Karpas-422 (cell line): ENCODE data around the gene ZNF346. TPM values are rescaled to one million over a fixed set of nuclear protein-coding genes. Genes with fewer than 3 reads are reported as not detected.
"Not testable (repeated sequence)": the region's sequence is repeated elsewhere in the genome, so short reads cannot be mapped to it uniquely, and the experiment has no call there.

Source experiments
- DNase-seq: peaks from one replicate; pipeline ENCODE4 v3.0.0-alpha.2; 2015
- H2AFZ ChIP-seq: fragments of 200-600 bp; sonication (generic); 2 replicates; pipeline ENCODE4 v1.6.1; 2014; ENCODE audit warnings: antibody characterized with exemption, low read length, mixed read lengths
- H3K27ac ChIP-seq: fragments of 200-600 bp; sonication (generic); 2 replicates; pipeline ENCODE4 v1.5.1; 2014; ENCODE audit warnings: mild to moderate bottlenecking, low read length, moderate library complexity
- H3K27me3 ChIP-seq: fragments of 200-600 bp; sonication (generic); 2 replicates; pipeline ENCODE4 v1.6.1; 2014; ENCODE audit warnings: low read length, mixed read lengths
- H3K36me3 ChIP-seq: fragments of 200-600 bp; sonication (generic); 2 replicates; pipeline ENCODE4 v1.6.1; 2014; ENCODE audit warnings: low read length, mixed read lengths; ENCODE audit not compliant: insufficient read depth
- H3K4me1 ChIP-seq: fragments of 200-600 bp; sonication (generic); 2 replicates; pipeline ENCODE4 v1.6.1; 2014; ENCODE audit warnings: mild to moderate bottlenecking, low read length, mixed read lengths
- H3K4me2 ChIP-seq: fragments of 200-600 bp; sonication (generic); 2 replicates; pipeline ENCODE4 v1.6.1; 2014; ENCODE audit warnings: low read length, low read depth, mild to moderate bottlenecking; ENCODE audit not compliant: poor library complexity, severe bottlenecking
- H3K4me3 ChIP-seq: fragments of 200-600 bp; sonication (generic); 2 replicates; pipeline ENCODE4 v1.5.1; 2014; ENCODE audit warnings: mild to moderate bottlenecking, antibody characterized with exemption, low read length, mixed read lengths
- H3K79me2 ChIP-seq: fragments of 200-600 bp; sonication (generic); 2 replicates; pipeline ENCODE4 v1.6.1; 2014; ENCODE audit warnings: mild to moderate bottlenecking, low read length, mixed read lengths
- H3K9ac ChIP-seq: fragments of 200-600 bp; sonication (generic); 2 replicates; pipeline ENCODE4 v1.6.0; 2014; ENCODE audit warnings: low read length
- H3K9me2 ChIP-seq: fragments of 200-600 bp; sonication (generic), shearing (Covaris generic); replicated peaks from 2 replicates; pipeline ENCODE4 v1.6.0; 2014; ENCODE audit warnings: mild to moderate bottlenecking, low read length, moderate library complexity; ENCODE audit not compliant: insufficient read depth
- H3K9me3 ChIP-seq: fragments of 300-700, 200-600 bp; sonication (generic); 2 replicates; pipeline ENCODE4 v1.6.1; 2014; ENCODE audit warnings: low read length, mixed read lengths
- H4K20me1 ChIP-seq: fragments of 200-600 bp; sonication (generic); 2 replicates; pipeline ENCODE4 v1.6.1; 2014; ENCODE audit warnings: mild to moderate bottlenecking, antibody characterized with exemption, low read length, low read depth; ENCODE audit not compliant: insufficient read depth
- total RNA-seq: library from RNA; depleted of rRNA; stranded (reverse); fragments of >200 nt; shearing (Covaris generic); gene quantifications from 2 replicates; pipeline ENCODE4 v1.2.3, GENCODE V29; 2014; ENCODE audit warnings: low replicate concordance; rRNA removed

Gene ZNF346
- total RNA-seq: 26.2 and 35.5 TPM in 2 replicates

- Histone ChIP-seq H3K9ac (peak within 1 kb of the TSS; percentile 88), H3K79me2 (peaks cover 58% of the 10 kb centered on the region), H4K20me1 (no peaks in the 10 kb centered on the region), H3K27ac (peak within 1 kb of the TSS; percentile 71), H3K4me1 (peaks cover 20% of the 10 kb centered on the region), H3K27me3 (no peaks in the 10 kb centered on the region), H3K36me3 (peaks cover 6% of the 10 kb centered on the region), H3K9me2 (no peaks in the 10 kb centered on the region), H3K4me3 (peak within 1 kb of the TSS; percentile 92), H3K9me3 (no peaks in the 10 kb centered on the region), H2AFZ (peak within 1 kb of the TSS; percentile 23), H3K4me2 (peak within 1 kb of the TSS; percentile 72)
- peak; percentile 98 for DNase-seq
Measured at GRCh38 chr5:177022386-177023302, at the start of gene ZNF346. ZNF346 (plus strand) TSS chr5:177022696; CDS start chr5:177022739, 43 bp downstream.

- Histone ChIP-seq H3K9me2 (no peaks in the 10 kb centered on the region), H3K79me2 (peaks cover 48% of the 10 kb centered on the region), H3K27ac (no peak overlapping the region), H3K4me1 (no peaks in the 10 kb centered on the region), H3K36me3 (peaks cover 29% of the 10 kb centered on the region), H2AFZ (no peak overlapping the region), H3K4me2 (no peak overlapping the region), H3K9me3 (no peaks in the 10 kb centered on the region), H3K4me3 (no peak overlapping the region), H3K9ac (no peak overlapping the region), H3K27me3 (no peaks in the 10 kb centered on the region), H4K20me1 (no peaks in the 10 kb centered on the region)
- DNase-seq: no peak
Measured at GRCh38 chr5:176979669-176980068, 42.8 kb upstream of the ZNF346 start.

- H3K27ac ChIP-seq: no peak overlapping the region
- H3K4me1 ChIP-seq: no peaks in the 10 kb centered on the region
- no peak overlapping the region for H3K4me3 ChIP-seq
- peaks cover 51% of the 10 kb centered on the region for H3K79me2 ChIP-seq
- peaks cover 26% of the 10 kb centered on the region for H3K36me3 ChIP-seq
- H3K9ac ChIP-seq: no peak overlapping the region
- H3K27me3 ChIP-seq: no peaks in the 10 kb centered on the region
- H2AFZ ChIP-seq: no peak overlapping the region
- H3K4me2 ChIP-seq: no peak overlapping the region
- H4K20me1 ChIP-seq: no peaks in the 10 kb centered on the region
- no peak for DNase-seq
- H3K9me2 ChIP-seq: no peaks in the 10 kb centered on the region
- H3K9me3 ChIP-seq: no peaks in the 10 kb centered on the region
Measured at GRCh38 chr5:176980818-176981217, 41.7 kb upstream of the ZNF346 start.

- not testable (repeated sequence) for H3K27ac ChIP-seq, H3K9ac ChIP-seq
Measured at GRCh38 chr5:176983112-176983511, 39.4 kb upstream of the ZNF346 start.

GRCh38 chr5:176983593-176983992, 38.9 kb upstream of the ZNF346 start:
- DNase-seq, H3K9ac ChIP-seq, H3K4me1 ChIP-seq, H2AFZ ChIP-seq, H3K27ac ChIP-seq, H3K4me2 ChIP-seq, H3K9me3 ChIP-seq, H3K9me2 ChIP-seq, H3K4me3 ChIP-seq, H3K27me3 ChIP-seq, H4K20me1 ChIP-seq: not testable (repeated sequence)
- Histone ChIP-seq H3K36me3 (peaks cover 41% of the 10 kb centered on the region), H3K79me2 (peaks cover 72% of the 10 kb centered on the region)

More at GRCh38 chr5:176983112-176983511, 39.4 kb upstream of the ZNF346 start:
- H3K36me3 ChIP-seq: peaks cover 37% of the 10 kb centered on the region
- not testable (repeated sequence) for H3K4me1 ChIP-seq, H4K20me1 ChIP-seq, H2AFZ ChIP-seq, H3K9me3 ChIP-seq, H3K4me2 ChIP-seq, H3K27me3 ChIP-seq, DNase-seq, H3K4me3 ChIP-seq, H3K9me2 ChIP-seq
- peaks cover 70% of the 10 kb centered on the region for H3K79me2 ChIP-seq

- H3K4me2 ChIP-seq, H3K27me3 ChIP-seq, H3K4me3 ChIP-seq, H3K9ac ChIP-seq, DNase-seq, H3K9me3 ChIP-seq, H3K27ac ChIP-seq, H4K20me1 ChIP-seq, H3K9me2 ChIP-seq, H3K4me1 ChIP-seq, H2AFZ ChIP-seq: not testable (repeated sequence)
- Histone ChIP-seq H3K36me3 (peaks cover 36% of the 10 kb centered on the region), H3K79me2 (peaks cover 72% of the 10 kb centered on the region)
Measured at GRCh38 chr5:176984176-176984575, 38.3 kb upstream of the ZNF346 start.

GRCh38 chr5:176985516-176985915, 37.0 kb upstream of the ZNF346 start:
- no peaks in the 10 kb centered on the region for H3K4me1 ChIP-seq

GRCh38 chr5:176986280-176986679, 36.2 kb upstream of the ZNF346 start:
- H3K9me3 ChIP-seq: no peaks in the 10 kb centered on the region
- no peaks in the 10 kb centered on the region for H4K20me1 ChIP-seq
- DNase-seq: no peak
- H3K27me3 ChIP-seq: no peaks in the 10 kb centered on the region
- H3K9me2 ChIP-seq: no peaks in the 10 kb centered on the region
- no peak overlapping the region for H3K4me2 ChIP-seq
- H3K27ac ChIP-seq: no peak overlapping the region
- peaks cover 74% of the 10 kb centered on the region for H3K79me2 ChIP-seq
- no peak overlapping the region for H2AFZ ChIP-seq
- H3K9ac ChIP-seq: no peak overlapping the region
- H3K4me1 ChIP-seq: no peaks in the 10 kb centered on the region
- H3K4me3 ChIP-seq: no peak overlapping the region
- peaks cover 29% of the 10 kb centered on the region for H3K36me3 ChIP-seq

More at GRCh38 chr5:176985516-176985915, 37.0 kb upstream of the ZNF346 start:
- H3K4me3 ChIP-seq: no peak overlapping the region
- no peak overlapping the region for H3K9ac ChIP-seq
- H3K36me3 ChIP-seq: peaks cover 29% of the 10 kb centered on the region
- no peaks in the 10 kb centered on the region for H4K20me1 ChIP-seq
- H3K79me2 ChIP-seq: peaks cover 73% of the 10 kb centered on the region
- H2AFZ ChIP-seq: no peak overlapping the region
- H3K9me2 ChIP-seq: no peaks in the 10 kb centered on the region
- no peak overlapping the region for H3K27ac ChIP-seq
- no peak overlapping the region for H3K4me2 ChIP-seq
- H3K9me3 ChIP-seq: no peaks in the 10 kb centered on the region
- no peaks in the 10 kb centered on the region for H3K27me3 ChIP-seq
- DNase-seq: no peak
